Breast epithelium (tissue), 3 donors: ENCODE results near the gene CHN2.

ENCODE experiments used
- CTCF ChIP-seq, 3 donors: fragments of 450-650 bp; IDR thresholded peaks; one replicate each; pipeline ENCODE4 v1.5.1; 2016 to 2017; ENCODE audit warnings: antibody characterized with exemption in 3 of 3, mild to moderate bottlenecking in 3 of 3, moderate library complexity in 3 of 3
- POLR2A ChIP-seq: fragments of 450-650 bp; IDR thresholded peaks from one replicate; pipeline ENCODE4 v1.6.1; 2016; ENCODE audit warnings: antibody characterized with exemption, mild to moderate bottlenecking, moderate library complexity
- POLR2AphosphoS5 ChIP-seq, 3 donors: sonication (generic); formaldehyde crosslinking; IDR thresholded peaks; one replicate each; pipeline ENCODE4 v1.6.1; 2017; ENCODE audit warnings: antibody characterized with exemption in 3 of 3

DNA sequence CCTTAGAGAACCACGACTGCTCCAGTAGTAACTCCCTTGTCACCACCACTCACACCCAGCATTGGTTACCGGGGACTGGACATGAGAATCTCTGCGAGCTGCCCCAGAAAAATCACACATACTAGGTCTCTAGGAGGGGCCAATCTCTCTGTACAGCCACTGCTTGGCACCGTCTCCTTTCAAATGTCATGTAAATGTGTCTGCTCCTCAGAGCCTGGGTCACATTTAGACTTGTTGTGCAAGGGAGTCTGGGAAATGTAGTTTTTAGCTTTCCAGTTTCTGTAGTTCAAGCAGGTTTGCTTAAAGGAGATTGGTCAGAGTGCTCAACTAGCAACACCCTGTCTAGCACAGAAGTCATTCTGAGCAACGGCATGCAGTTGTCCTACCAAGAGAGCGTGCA is 60.0 kb downstream of the CHN2 start:
- TF ChIP-seq CTCF (IDR thresholded peaks at IDR 0.05) = no peak
- no peak for TF ChIP-seq POLR2A
- TF ChIP-seq POLR2AphosphoS5 (IDR thresholded peaks at IDR 0.05) = no peak
